Fibroblast of villous mesenchyme (primary cell): ENCODE measurements around the gene ZBTB43. TPM values are rescaled to one million over a fixed set of nuclear protein-coding genes. Genes with fewer than 3 reads are reported as not detected.

Experiments
- DNase-seq: peaks from one replicate; pipeline ENCODE4 v3.0.0-alpha.2; 2010; ENCODE audit warnings: low read depth
- H3K4me3 ChIP-seq: 2 replicates; pipeline ENCODE4 v1.5.1; 2011; ENCODE audit warnings: low read depth, mild to moderate bottlenecking, low read length
- CTCF ChIP-seq: IDR thresholded peaks from 2 replicates; pipeline ENCODE4 v1.5.1; 2012; ENCODE audit warnings: low read depth, mild to moderate bottlenecking, low read length; ENCODE audit not compliant: insufficient read depth
- total RNA-seq: library from RNA; depleted of rRNA; stranded (reverse); fragments of >200 nt; gene quantifications from 2 replicates; pipeline ENCODE4 v1.2.3, GENCODE V29; 2012

ZBTB43 gene
- total RNA-seq, 1 donor = 13.0 TPM

- no peak overlapping the region for H3K4me3 ChIP-seq
- TF ChIP-seq CTCF = no peak
- DNase-seq = no peak
Measured at GRCh38 chr9:126856326-126856877, 51.6 kb downstream of the ZBTB43 start.

GRCh38 chr9:126857261-126857960 is 52.6 kb downstream of the ZBTB43 start:
- DNase-seq = no peak
- TF ChIP-seq CTCF = no peak
- no peak overlapping the region for H3K4me3 ChIP-seq

GRCh38 chr9:126859111-126859510 is 54.3 kb downstream of the ZBTB43 start:
- H3K4me3 ChIP-seq = no peak overlapping the region
- no peak for TF ChIP-seq CTCF
- no peak for DNase-seq

GRCh38 chr9:126860077-126860756 is 55.4 kb downstream of the ZBTB43 start, which contains the start of gene ZBTB34:
Gene ZBTB34 (plus strand): TSS chr9:126860639. CDS start chr9:126879400, 18,761 bp downstream.
- H3K4me3 ChIP-seq = peak within 1 kb of the TSS; percentile 81
- peak; percentile 43 for DNase-seq
- TF ChIP-seq CTCF = peak; percentile 98

- TF ChIP-seq CTCF = no peak
- H3K4me3 ChIP-seq = peak overlapping the region; percentile 81
- DNase-seq = peak; percentile 30
Measured at GRCh38 chr9:126860757-126861466, 56.1 kb downstream of the ZBTB43 start.

GRCh38 chr9:126861707-126862103 is 56.9 kb downstream of the ZBTB43 start:
- peak overlapping the region; percentile 81 for H3K4me3 ChIP-seq
- peak; percentile 84 for DNase-seq
- TF ChIP-seq CTCF = no peak
